Right lobe of liver (tissue), 6 donors: ENCODE measurements around the gene STX5. TPM values are rescaled to one million over a fixed set of nuclear protein-coding genes. Genes with fewer than 3 reads are reported as not detected.
A peak's percentile ranks its signal among the peaks of the same experiment; 100 is the strongest.

Experiments used
- ATAC-seq, 4 donors: fragments of 200-7000 bp; cut with Tn5 transposase; one replicate each; pipeline ENCODE4 v1.9.1; 2020; ENCODE audit warnings: mild to moderate bottlenecking in 4 of 4, moderate library complexity in 4 of 4
- DNase-seq, 3 donors: peaks; one replicate each; pipeline ENCODE4 v3.0.0-alpha.2; 2020
- H3K27ac ChIP-seq, 3 donors: fragments of 200-600 bp; one replicate each; pipeline ENCODE4 v1.8.0; 2022
- H3K27me3 ChIP-seq, 2 donors: fragments of 200-600 bp; one replicate each; pipeline ENCODE4 v1.8.0; 2022
- H3K36me3 ChIP-seq, 4 donors: fragments of 200-600 bp; sonication (generic) in 1 of 4; one replicate each; pipeline versions ENCODE4 v1.5.1 to v1.8.0; 2017 to 2022; ENCODE audit warnings: control low read depth in 1 of 4
- H3K4me1 ChIP-seq, 4 donors: fragments of 200-600 bp; sonication (generic) in 1 of 4; one replicate each; pipeline versions ENCODE4 v1.5.1 to v1.8.0; 2017 to 2022; ENCODE audit warnings: control low read depth in 1 of 4
- H3K4me3 ChIP-seq, 3 donors: fragments of 200-600 bp; one replicate each; pipeline ENCODE4 v1.8.0; 2022
- H3K9me3 ChIP-seq, 4 donors: fragments of 200-600 bp; sonication (generic) in 1 of 4; one replicate each; pipeline versions ENCODE4 v1.5.1 to v1.8.0; 2017 to 2022; ENCODE audit warnings: control low read depth in 1 of 4
- POLR2A ChIP-seq: fragments of 450-650 bp; IDR thresholded peaks from one replicate; pipeline ENCODE4 v1.6.1; 2017; ENCODE audit warnings: antibody characterized with exemption, mild to moderate bottlenecking
- WGBS: methylation state at CpG from one replicate; pipeline ENCODE4 v1.1.6; 2018; ENCODE audit warnings: low coverage, low lambda C conversion rate; ENCODE audit not compliant: insufficient coverage; ENCODE audit errors: missing lambda C conversion rate; 5-methylcytosine and 5-hydroxymethylcytosine counted together
- intact Hi-C, 2 donors: fragments of 100-400 bp; cut with DNase I; formaldehyde crosslinking; loops; one replicate each; pipeline versions ENCODE4 v1.11.2 to v1.14.1; 2022
- total RNA-seq, 6 experiments: library from RNA; depleted of rRNA in 2 of 6; stranded (reverse); fragments of >200 nt in 2 of 6; fragmentation: NEBNext Ultra II Directional in 3 of 6; extraction: Animal tissue kit (Norgen Biotek cat#: 25700) in 3 of 6; gene quantifications; one replicate each; pipeline versions ENCODE4 v1.1.0 to v1.2.4, GENCODE V29; 2016 to 2023
- TF ChIP-seq, protein P1 (sequence below), 4 donors: fragments of 200-600 bp in 3 of 4; fragments of 450-650 bp in 1 of 4; IDR thresholded peaks; one replicate each; pipeline versions ENCODE4 v1.5.1 to v1.8.0; 2016 to 2022; ENCODE audit warnings: antibody characterized with exemption in 4 of 4, mild to moderate bottlenecking in 2 of 4
- donor health status: DM: no; HTN: yes; CAD: no.
- donor health status: DM: no; HTN: no; CAD: no.
- donor health status: DM: no; HTN: no; CAD: no.
- donor health status: DM: no; HTN: yes; CAD: no.
- donor health status: DM: no; HTN: yes; CAD: no.

Gene STX5
- total RNA-seq, 6 experiments from 2014 or later: 22.1 to 27.8 (median 24.6) TPM

DNA sequence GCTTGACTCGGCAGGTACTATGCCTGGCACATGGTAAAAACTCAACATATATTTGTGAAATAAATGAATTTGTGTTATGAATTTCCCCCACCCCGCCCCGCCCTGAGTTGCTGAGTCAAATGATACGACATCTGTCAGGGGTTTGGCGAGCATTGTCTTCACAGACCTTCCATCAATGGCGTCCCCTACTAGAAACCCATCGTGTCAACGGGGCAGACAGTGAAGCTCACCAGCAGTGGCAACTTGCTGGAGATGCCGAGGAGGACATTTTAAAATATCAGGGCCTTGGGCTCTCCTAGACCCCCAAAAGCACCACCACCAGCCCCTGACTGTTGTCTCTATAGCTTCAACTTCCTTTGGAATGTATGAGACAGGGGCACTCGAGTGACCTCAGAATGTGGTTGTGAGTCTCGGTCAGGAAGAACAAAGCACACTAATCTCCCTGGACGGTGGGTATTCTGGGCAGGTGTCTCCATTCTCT, 25.9 kb downstream of the STX5 start:
- H3K27ac ChIP-seq: peak overlapping the region; percentile 48 to 89 (median 83)

DNA sequence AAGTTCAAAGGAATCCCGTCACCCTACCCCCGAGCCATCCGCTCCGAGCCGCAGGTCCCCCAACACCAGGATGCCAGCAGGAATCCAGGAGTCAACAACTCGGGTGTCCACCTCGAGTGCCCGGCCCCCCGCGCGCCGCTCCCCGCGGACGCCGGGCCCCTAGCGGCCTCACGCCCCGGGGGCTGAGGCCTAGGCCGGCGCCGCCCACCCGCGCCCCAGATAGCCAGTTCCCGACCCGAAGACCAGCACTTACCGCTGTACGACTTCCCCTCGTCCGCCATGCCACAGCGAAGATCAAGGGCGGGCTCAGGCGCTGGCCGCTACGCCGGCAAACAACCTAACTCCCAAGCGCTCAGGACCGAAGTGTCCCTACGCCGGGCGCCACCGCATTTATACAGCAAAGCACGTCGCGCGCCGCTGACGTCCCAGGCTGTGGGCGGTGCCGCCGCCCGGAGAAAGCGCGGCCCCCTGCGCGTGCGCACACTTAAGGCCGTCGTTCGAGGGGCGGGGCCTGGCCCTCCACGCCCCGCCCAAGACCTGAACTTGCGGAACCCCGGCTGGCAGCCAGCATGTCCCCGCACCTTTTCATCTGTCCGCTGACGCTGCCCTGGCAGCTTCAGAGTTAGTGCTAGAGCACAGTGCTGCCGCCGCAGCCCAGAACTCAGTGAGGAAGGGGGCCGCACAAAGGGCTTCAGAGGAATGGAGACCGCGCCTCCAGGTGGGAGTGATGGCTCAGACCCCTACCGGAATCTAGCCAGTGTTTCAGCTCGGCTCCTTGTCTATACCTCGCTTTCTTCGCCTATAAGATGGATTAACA, 26.6 kb downstream of the STX5 start, which contains the start of gene NXF1:
Gene NXF1, minus strand, starts transcription at position 365 of the 817 bp plus-strand sequence. Its CDS starts 84 bp downstream, at position 281.
- H3K36me3 ChIP-seq: peaks cover 0 to 35% (median 19%) of the 10 kb centered on the region in 4 donors
- peak within 1 kb of the TSS; percentile 72 to 84 (median 83) for H3K4me3 ChIP-seq
- 3% methylated on average over 13 of the region's 77 CpGs for WGBS
- intact Hi-C loops: no loop called here
- no peaks in the 10 kb centered on the region for H3K9me3 ChIP-seq
- peak; percentile 99 for TF ChIP-seq POLR2A
- TF ChIP-seq, protein P1, sequence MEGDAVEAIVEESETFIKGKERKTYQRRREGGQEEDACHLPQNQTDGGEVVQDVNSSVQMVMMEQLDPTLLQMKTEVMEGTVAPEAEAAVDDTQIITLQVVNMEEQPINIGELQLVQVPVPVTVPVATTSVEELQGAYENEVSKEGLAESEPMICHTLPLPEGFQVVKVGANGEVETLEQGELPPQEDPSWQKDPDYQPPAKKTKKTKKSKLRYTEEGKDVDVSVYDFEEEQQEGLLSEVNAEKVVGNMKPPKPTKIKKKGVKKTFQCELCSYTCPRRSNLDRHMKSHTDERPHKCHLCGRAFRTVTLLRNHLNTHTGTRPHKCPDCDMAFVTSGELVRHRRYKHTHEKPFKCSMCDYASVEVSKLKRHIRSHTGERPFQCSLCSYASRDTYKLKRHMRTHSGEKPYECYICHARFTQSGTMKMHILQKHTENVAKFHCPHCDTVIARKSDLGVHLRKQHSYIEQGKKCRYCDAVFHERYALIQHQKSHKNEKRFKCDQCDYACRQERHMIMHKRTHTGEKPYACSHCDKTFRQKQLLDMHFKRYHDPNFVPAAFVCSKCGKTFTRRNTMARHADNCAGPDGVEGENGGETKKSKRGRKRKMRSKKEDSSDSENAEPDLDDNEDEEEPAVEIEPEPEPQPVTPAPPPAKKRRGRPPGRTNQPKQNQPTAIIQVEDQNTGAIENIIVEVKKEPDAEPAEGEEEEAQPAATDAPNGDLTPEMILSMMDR (IDR thresholded peaks at IDR 0.05): peak in 1 of 4 donors; percentile 13
- H3K27ac ChIP-seq: peak within 1 kb of the TSS; percentile 66 to 89 (median 83)
- DNase-seq (peak; percentile 96 to 97 (median 97)), ATAC-seq (peak; percentile 90 to 95 (median 92))
- H3K4me1 ChIP-seq: peaks cover 0 to 21% (median 0%) of the 10 kb centered on the region in 4 donors
- no peaks in the 10 kb centered on the region for H3K27me3 ChIP-seq

More for the DNA sequence above, 25.9 kb downstream of the STX5 start:
- TF ChIP-seq, protein P1 (IDR thresholded peaks at IDR 0.05): no peak
- no peak for TF ChIP-seq POLR2A
- H3K27me3 ChIP-seq: no peaks in the 10 kb centered on the region
- peak in 1 of 3 donors; percentile 27 for DNase-seq
- peak overlapping the region; percentile 72 to 84 (median 83) for H3K4me3 ChIP-seq
- ATAC-seq: no peak
- intact Hi-C loops: no loop called here
- WGBS: 29% methylated on average over 9 of the region's 12 CpGs
- no peaks in the 10 kb centered on the region for H3K9me3 ChIP-seq
- H3K36me3 ChIP-seq: peaks cover 0 to 28% (median 12%) of the 10 kb centered on the region in 4 donors
- H3K4me1 ChIP-seq: peaks cover 0 to 21% (median 0%) of the 10 kb centered on the region in 4 donors

DNA sequence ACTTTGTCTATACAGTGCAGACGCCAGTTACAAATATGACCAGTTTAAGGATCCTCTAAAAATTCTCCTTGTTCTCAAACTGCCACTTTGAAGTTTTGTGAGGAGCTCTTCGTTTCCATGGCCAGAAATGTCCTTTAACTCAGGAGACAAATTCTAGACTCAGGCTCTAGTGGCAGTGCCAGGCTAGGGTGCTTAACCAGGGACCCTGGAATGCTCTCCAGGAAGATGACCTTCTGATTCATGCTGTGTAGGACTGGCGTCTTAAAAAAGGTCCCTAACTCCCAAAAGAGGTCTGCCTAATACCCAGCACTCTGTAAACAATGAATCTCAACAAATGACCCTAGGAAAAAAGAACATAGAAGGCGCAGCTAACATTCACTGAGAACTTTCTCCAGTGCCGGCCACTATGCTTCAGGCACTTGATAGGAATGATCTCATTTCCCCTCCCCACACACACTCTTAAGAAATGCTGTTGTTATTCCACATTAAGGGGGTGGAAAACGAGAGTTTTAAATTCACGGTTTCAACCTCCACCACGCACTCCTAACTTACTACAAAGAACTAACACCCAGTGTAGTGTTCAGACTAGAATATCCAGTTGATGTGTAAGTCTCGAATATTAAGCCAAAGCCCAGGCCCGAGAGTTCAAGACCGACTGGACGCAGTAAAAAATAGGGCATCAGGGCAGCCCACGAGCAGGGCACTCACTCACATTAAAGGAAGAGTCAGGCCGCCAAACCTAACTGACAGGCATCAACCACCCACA, 27.4 kb downstream of the STX5 start:
- peak overlapping the region; percentile 66 to 89 (median 83) for H3K27ac ChIP-seq
- no peak for DNase-seq
- intact Hi-C loops: no loop called here
- no peaks in the 10 kb centered on the region for H3K27me3 ChIP-seq
- H3K36me3 ChIP-seq: peaks cover 0 to 43% (median 26%) of the 10 kb centered on the region in 4 donors
- H3K4me1 ChIP-seq: peaks cover 0 to 21% (median 0%) of the 10 kb centered on the region in 4 donors
- WGBS: 1% methylated on average over 14 of the region's 14 CpGs
- TF ChIP-seq, protein P1 (IDR thresholded peaks at IDR 0.05): no peak
- peak; percentile 2 to 16 (median 8) for ATAC-seq
- no peaks in the 10 kb centered on the region for H3K9me3 ChIP-seq
- H3K4me3 ChIP-seq: peak overlapping the region; percentile 72 to 84 (median 83)

DNA sequence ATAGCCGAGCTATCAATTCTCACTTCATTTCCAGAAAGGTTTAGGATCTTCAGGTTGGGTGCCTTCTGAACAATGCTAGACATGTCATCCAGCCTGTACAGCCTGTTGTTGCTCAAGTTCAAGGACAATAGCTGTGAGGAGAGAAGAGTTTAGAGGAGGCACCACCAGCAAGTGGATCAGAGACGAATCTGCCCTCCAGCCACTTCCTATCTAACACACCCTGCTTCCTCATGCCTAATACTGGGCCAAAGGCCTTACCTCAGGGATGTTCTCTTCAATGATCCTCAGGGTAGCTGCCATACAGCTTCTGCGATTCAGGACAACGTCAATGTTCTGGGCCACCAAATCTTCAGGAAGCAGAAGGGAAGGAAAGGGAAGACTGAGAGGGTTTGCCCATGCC, 30.8 kb downstream of the STX5 start:
- H3K36me3 ChIP-seq: peaks cover 7 to 77% (median 47%) of the 10 kb centered on the region in 4 donors
- H3K27ac ChIP-seq: no peak overlapping the region
- peaks cover 0 to 11% (median 0%) of the 10 kb centered on the region in 4 donors for H3K4me1 ChIP-seq
- no peak for TF ChIP-seq POLR2A
- TF ChIP-seq, protein P1 (IDR thresholded peaks at IDR 0.05): no peak
- intact Hi-C loops: no loop called here
- 85% methylated on average over 4 of the region's 4 CpGs for WGBS
- no peaks in the 10 kb centered on the region for H3K27me3 ChIP-seq
- ATAC-seq (no peak), DNase-seq (no peak)
- no peaks in the 10 kb centered on the region for H3K9me3 ChIP-seq
- no peak overlapping the region for H3K4me3 ChIP-seq
